ENCODE data around the gene FBRSL1. TPM values are rescaled to one million over a fixed set of nuclear protein-coding genes. Genes with fewer than 3 reads are reported as not detected.

FBRSL1 gene
- total and polyA plus RNA-seq, 9 donors, result 6.9 to 72.9 (median 54.2) TPM

DNA sequence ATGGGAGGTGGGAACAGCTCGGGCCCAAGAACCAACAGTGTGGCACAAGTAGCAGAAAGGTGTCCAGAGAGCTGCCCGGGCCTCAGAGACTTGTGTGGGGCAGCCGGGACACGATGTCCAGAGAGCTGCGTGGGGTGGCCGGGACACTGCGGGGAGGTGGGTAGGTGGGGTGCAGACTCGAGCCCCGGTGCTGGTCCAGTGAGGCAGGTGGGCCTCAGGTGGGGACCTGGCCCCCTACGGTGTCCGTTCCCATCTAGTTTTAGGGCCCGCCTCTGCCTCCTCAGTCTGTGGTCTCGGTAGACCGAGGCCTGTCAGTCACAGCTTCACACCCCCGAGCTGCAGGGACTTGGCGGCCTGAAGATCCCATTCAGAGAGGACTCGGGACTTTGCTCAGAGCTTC is 6.3 kb upstream of the FBRSL1 start:
- WGBS (ENCODE audit: insufficient coverage), result 71% methylated on average over 9 of the region's 17 CpGs
- no peak overlapping the region for H3K27ac ChIP-seq (ENCODE audit: low read length)
- H3K27me3 ChIP-seq (ENCODE audit: control insufficient read depth, insufficient read depth, low read length), result peaks cover 14% of the 10 kb centered on the region
- no peak for DNase-seq
- no peaks in the 10 kb centered on the region for H3K9me3 ChIP-seq (replicated peaks; ENCODE audit: control insufficient read depth, low read depth, low read length)
- no peaks in the 10 kb centered on the region for H3K36me3 ChIP-seq (ENCODE audit: control insufficient read depth, insufficient read depth, low read length)
- no peak overlapping the region for H3K4me3 ChIP-seq (ENCODE audit: low read length)
- H3K4me1 ChIP-seq (ENCODE audit: control insufficient read depth, insufficient read depth, low read length), result peaks cover 21% of the 10 kb centered on the region

DNA sequence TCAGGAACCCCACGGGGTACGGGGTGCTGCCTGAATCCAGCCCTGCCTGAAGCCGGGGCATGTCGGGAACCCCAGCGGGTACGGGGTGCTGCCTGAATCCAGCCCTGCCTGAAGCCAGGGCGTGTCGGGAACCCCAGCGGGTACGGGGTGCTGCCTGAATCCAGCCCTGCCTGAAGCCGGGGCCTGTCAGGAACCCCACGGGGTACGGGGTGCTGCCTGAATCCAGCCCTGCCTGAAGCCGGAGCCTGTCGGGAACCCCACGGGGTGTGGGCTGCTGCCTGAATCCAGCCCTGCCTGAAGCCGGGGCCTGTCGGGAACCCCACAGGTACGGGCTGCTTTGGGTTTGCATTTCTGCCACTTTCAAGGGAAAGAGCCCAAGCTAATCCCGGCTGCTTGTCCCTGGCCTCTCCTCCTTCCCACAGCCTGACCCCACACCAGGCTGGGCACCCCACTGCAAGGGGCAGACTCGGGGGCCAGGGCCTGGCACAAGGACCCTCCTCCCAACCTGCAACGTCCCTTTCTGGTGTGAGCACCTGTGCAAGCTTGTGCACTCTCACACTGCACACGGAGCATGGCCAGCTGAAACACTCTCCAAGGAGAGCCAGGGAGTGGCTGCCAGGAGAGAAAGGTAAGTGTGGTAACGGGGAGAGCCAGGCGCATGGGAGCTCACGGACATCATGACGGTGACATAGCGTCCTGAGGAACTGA is 5.6 kb upstream of the FBRSL1 start:
- Histone ChIP-seq H3K27ac (ENCODE audit: low read length) (no peak overlapping the region), H3K4me3 (ENCODE audit: low read length) (no peak overlapping the region), H3K9me3 (replicated peaks; ENCODE audit: control insufficient read depth, low read depth, low read length) (no peaks in the 10 kb centered on the region), H3K27me3 (ENCODE audit: control insufficient read depth, insufficient read depth, low read length) (peaks cover 14% of the 10 kb centered on the region), H3K4me1 (ENCODE audit: control insufficient read depth, insufficient read depth, low read length) (peaks cover 27% of the 10 kb centered on the region), H3K36me3 (ENCODE audit: control insufficient read depth, insufficient read depth, low read length) (no peaks in the 10 kb centered on the region)
- WGBS (ENCODE audit: insufficient coverage), result 84% methylated on average over 25 of the region's 28 CpGs
- no peak for DNase-seq

GRCh38 chr12:132484891-132485441 is 5.0 kb upstream of the FBRSL1 start:
- Histone ChIP-seq H3K9me3 (replicated peaks; ENCODE audit: control insufficient read depth, low read depth, low read length) (no peaks in the 10 kb centered on the region), H3K4me1 (ENCODE audit: control insufficient read depth, insufficient read depth, low read length) (peaks cover 24% of the 10 kb centered on the region), H3K36me3 (ENCODE audit: control insufficient read depth, insufficient read depth, low read length) (no peaks in the 10 kb centered on the region), H3K27me3 (ENCODE audit: control insufficient read depth, insufficient read depth, low read length) (peaks cover 14% of the 10 kb centered on the region), H3K27ac (ENCODE audit: low read length) (no peak overlapping the region), H3K4me3 (ENCODE audit: low read length) (no peak overlapping the region)
- 47% methylated on average over 15 of the region's 16 CpGs for WGBS (ENCODE audit: insufficient coverage)
- no peak for DNase-seq

GRCh38 chr12:132485619-132486018 is 4.3 kb upstream of the FBRSL1 start:
- 87% methylated on average over 5 of the region's 8 CpGs for WGBS (ENCODE audit: insufficient coverage)
- H3K9me3 ChIP-seq (replicated peaks; ENCODE audit: control insufficient read depth, low read depth, low read length), result no peaks in the 10 kb centered on the region
- peaks cover 10% of the 10 kb centered on the region for H3K27me3 ChIP-seq (ENCODE audit: control insufficient read depth, insufficient read depth, low read length)
- H3K4me1 ChIP-seq (ENCODE audit: control insufficient read depth, insufficient read depth, low read length), result peaks cover 20% of the 10 kb centered on the region
- H3K36me3 ChIP-seq (ENCODE audit: control insufficient read depth, insufficient read depth, low read length), result no peaks in the 10 kb centered on the region
- no peak for DNase-seq
- H3K27ac ChIP-seq (ENCODE audit: low read length), result no peak overlapping the region
- H3K4me3 ChIP-seq (ENCODE audit: low read length), result no peak overlapping the region

- WGBS (ENCODE audit: insufficient coverage), result 76% methylated on average over 8 of the region's 8 CpGs
- Histone ChIP-seq H3K27me3 (ENCODE audit: control insufficient read depth, insufficient read depth, low read length) (peaks cover 10% of the 10 kb centered on the region), H3K4me1 (ENCODE audit: control insufficient read depth, insufficient read depth, low read length) (peaks cover 19% of the 10 kb centered on the region), H3K27ac (ENCODE audit: low read length) (no peak overlapping the region), H3K9me3 (replicated peaks; ENCODE audit: control insufficient read depth, low read depth, low read length) (no peaks in the 10 kb centered on the region), H3K4me3 (ENCODE audit: low read length) (no peak overlapping the region), H3K36me3 (ENCODE audit: control insufficient read depth, insufficient read depth, low read length) (no peaks in the 10 kb centered on the region)
- no peak for DNase-seq
These were observed 3.8 kb upstream of the FBRSL1 start for GRCh38 chr12:132486168-132486567.

GRCh38 chr12:132486576-132486975 is 3.4 kb upstream of the FBRSL1 start:
- WGBS (ENCODE audit: insufficient coverage), result 58% methylated on average over 4 of the region's 17 CpGs
- H3K4me1 ChIP-seq (ENCODE audit: control insufficient read depth, insufficient read depth, low read length), result peaks cover 22% of the 10 kb centered on the region
- no peaks in the 10 kb centered on the region for H3K9me3 ChIP-seq (replicated peaks; ENCODE audit: control insufficient read depth, low read depth, low read length)
- no peaks in the 10 kb centered on the region for H3K36me3 ChIP-seq (ENCODE audit: control insufficient read depth, insufficient read depth, low read length)
- peaks cover 10% of the 10 kb centered on the region for H3K27me3 ChIP-seq (ENCODE audit: control insufficient read depth, insufficient read depth, low read length)
- no peak overlapping the region for H3K27ac ChIP-seq (ENCODE audit: low read length)
- no peak overlapping the region for H3K4me3 ChIP-seq (ENCODE audit: low read length)
- no peak for DNase-seq

DNA sequence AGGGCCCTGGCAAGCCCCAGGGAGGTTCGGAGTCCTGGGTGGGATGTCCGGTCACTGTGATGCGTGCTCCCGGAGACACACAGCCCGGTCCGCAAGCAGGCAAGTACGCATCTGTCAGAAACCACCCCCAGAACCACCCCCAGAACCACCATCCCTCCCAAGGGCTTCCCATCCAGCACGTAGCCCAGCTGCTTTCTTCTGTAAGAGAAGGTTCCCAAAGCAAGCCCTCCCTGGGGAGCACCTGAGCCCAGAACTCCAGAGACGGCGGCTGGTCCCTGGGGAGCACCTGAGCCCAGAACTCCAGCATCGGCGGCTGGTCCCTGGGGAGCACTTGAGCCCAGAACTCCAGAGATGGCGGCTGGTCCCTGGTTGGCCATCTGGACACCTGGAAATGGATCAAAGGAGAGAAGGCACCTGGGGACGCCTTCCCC is 2.6 kb upstream of the FBRSL1 start:
- 78% methylated on average over 12 of the region's 14 CpGs for WGBS (ENCODE audit: insufficient coverage)
- H3K4me3 ChIP-seq (ENCODE audit: low read length), result no peak overlapping the region
- H3K4me1 ChIP-seq (ENCODE audit: control insufficient read depth, insufficient read depth, low read length), result peaks cover 27% of the 10 kb centered on the region
- DNase-seq, result no peak
- H3K9me3 ChIP-seq (replicated peaks; ENCODE audit: control insufficient read depth, low read depth, low read length), result no peaks in the 10 kb centered on the region
- H3K27ac ChIP-seq (ENCODE audit: low read length), result no peak overlapping the region
- no peaks in the 10 kb centered on the region for H3K36me3 ChIP-seq (ENCODE audit: control insufficient read depth, insufficient read depth, low read length)
- H3K27me3 ChIP-seq (ENCODE audit: control insufficient read depth, insufficient read depth, low read length), result peaks cover 4% of the 10 kb centered on the region

GRCh38 chr12:132488127-132489077 is 1.5 kb upstream of the FBRSL1 start:
- WGBS (ENCODE audit: insufficient coverage), result 43% methylated on average over 13 of the region's 23 CpGs
- Histone ChIP-seq H3K9me3 (replicated peaks; ENCODE audit: control insufficient read depth, low read depth, low read length) (no peaks in the 10 kb centered on the region), H3K27ac (ENCODE audit: low read length) (peak overlapping the region; percentile 42), H3K4me1 (ENCODE audit: control insufficient read depth, insufficient read depth, low read length) (peaks cover 37% of the 10 kb centered on the region), H3K36me3 (ENCODE audit: control insufficient read depth, insufficient read depth, low read length) (peaks cover 3% of the 10 kb centered on the region), H3K4me3 (ENCODE audit: low read length) (peak overlapping the region; percentile 37), H3K27me3 (ENCODE audit: control insufficient read depth, insufficient read depth, low read length) (no peaks in the 10 kb centered on the region)
- peak; percentile 53 for DNase-seq

GRCh38 chr12:132489078-132489601 is 811 bp upstream of the FBRSL1 start:
- WGBS (ENCODE audit: insufficient coverage), result 3% methylated on average over 44 of the region's 46 CpGs
- no peaks in the 10 kb centered on the region for H3K27me3 ChIP-seq (ENCODE audit: control insufficient read depth, insufficient read depth, low read length)
- H3K27ac ChIP-seq (ENCODE audit: low read length), result peak overlapping the region; percentile 42
- H3K36me3 ChIP-seq (ENCODE audit: control insufficient read depth, insufficient read depth, low read length), result peaks cover 3% of the 10 kb centered on the region
- peak overlapping the region; percentile 37 for H3K4me3 ChIP-seq (ENCODE audit: low read length)
- no peaks in the 10 kb centered on the region for H3K9me3 ChIP-seq (replicated peaks; ENCODE audit: control insufficient read depth, low read depth, low read length)
- H3K4me1 ChIP-seq (ENCODE audit: control insufficient read depth, insufficient read depth, low read length), result peaks cover 45% of the 10 kb centered on the region
- DNase-seq, result peak; percentile 50

Measured in muscle of leg (tissue), 11 donors.